GM12891 (cell line): ENCODE measurements around the gene SPC25.

Experiments
- POLR2A ChIP-seq: IDR thresholded peaks from 2 replicates; pipeline ENCODE4 v1.6.1; 2011; ENCODE audit warnings: low read depth, low read length, control low read depth
- POLR2AphosphoS5 ChIP-seq: IDR thresholded peaks from 2 replicates; pipeline ENCODE4 v1.6.1; 2011; ENCODE audit warnings: low read depth, low read length, control low read depth
- POU2F2 ChIP-seq: IDR thresholded peaks from 2 replicates; pipeline ENCODE4 v1.6.1; 2011; ENCODE audit warnings: low read depth, mild to moderate bottlenecking, control low read depth, low read length, moderate library complexity
- SPI1 ChIP-seq: IDR thresholded peaks from 2 replicates; pipeline ENCODE4 v1.6.1; 2011; ENCODE audit warnings: low read depth, low read length, control low read depth
- TAF1 ChIP-seq: IDR thresholded peaks from 2 replicates; pipeline ENCODE4 v1.6.1; 2011; ENCODE audit warnings: low read depth, low read length, control low read depth

- no peak for TF ChIP-seq POLR2AphosphoS5
- TF ChIP-seq POLR2A: no peak
- no peak for TF ChIP-seq TAF1
- no peak for TF ChIP-seq POU2F2
- no peak for TF ChIP-seq SPI1
These were observed 22.2 kb upstream of the SPC25 start for GRCh38 chr2:168912466-168912865.
